HepG2 (cell line): ENCODE measurements around the gene OR51A7. TPM values are rescaled to one million over a fixed set of nuclear protein-coding genes. Genes with fewer than 3 reads are reported as not detected.

ENCODE experiments used
- ATAC-seq: fragments of 200-7000 bp; cut with Tn5 transposase; 3 replicates; pipeline ENCODE4 v1.9.1; 2020; ENCODE audit warnings: mild to moderate bottlenecking, moderate library complexity
- BruUV-seq: library from RNA; stranded (reverse); fragments of 400-500 nt; replicated peaks from 2 replicates; lab custom pipeline; 2021; lab: Mats Ljungman, UMichigan
- CTCF ChIA-PET: fragments of 300-600 bp; formaldehyde crosslinking; extraction: SDS; loops from one replicate; lab custom pipeline; 2021; ENCODE audit warnings: low total read pairs, inconsistent platforms, low intra/inter-chr PET ratio; lab: Yijun Ruan, JAX
- POLR2A ChIA-PET: fragments of 350-600 bp; sonication (Branson Sonifier 250); formaldehyde crosslinking; loops from one replicate; lab custom pipeline; 2020; ENCODE audit warnings: antibody characterized with exemption, inconsistent platforms; lab: Yijun Ruan, JAX
- DNase-seq: peaks from one replicate; pipeline ENCODE4 v3.0.0-alpha.2; 2015; ENCODE audit warnings: low spot score
- FAIRE-seq: peaks from 3 replicates; lab custom pipeline; 2011; peaks lifted over from hg19 to GRCh38; lab: Jason Lieb, UNC
- H2AFZ ChIP-seq: one replicate; pipeline ENCODE4 v1.6.1; 2011; ENCODE audit warnings: low read length, inconsistent platforms
- H3K27ac ChIP-seq: fragments of 300-600 bp; 3 replicates; pipeline ENCODE4 v1.8.0; 2011; ENCODE audit warnings: mixed run types, mild to moderate bottlenecking, mixed read lengths, low read length, inconsistent platforms; ENCODE audit not compliant: insufficient read depth; ENCODE audit errors: extremely low read length
- H3K27me3 ChIP-seq, 2 experiments: fragments of 200-600 bp in 1 of 2; 2 replicates in 1 of 2; 3 replicates in 1 of 2; pipeline versions ENCODE4 v1.6.0 to v1.8.0; 2011; ENCODE audit warnings: low read length in 2 of 2, mild to moderate bottlenecking in 2 of 2, moderate library complexity in 2 of 2, inconsistent platforms in 1 of 2; ENCODE audit not compliant: insufficient read depth in 2 of 2, control insufficient read depth in 1 of 2
- H3K36me3 ChIP-seq, 2 experiments: fragments of 200-600 bp in 1 of 2; replicated peaks in 1 of 2; 2 replicates in 1 of 2; 3 replicates in 1 of 2; pipeline versions ENCODE4 v1.5.1 to v1.8.0; 2011; ENCODE audit warnings: low read length in 2 of 2, inconsistent platforms in 1 of 2; ENCODE audit not compliant: insufficient read depth in 2 of 2, control insufficient read depth in 1 of 2
- H3K4me1 ChIP-seq: 2 replicates; pipeline ENCODE4 v1.5.1; 2012; ENCODE audit warnings: low read length, inconsistent platforms; ENCODE audit not compliant: insufficient read depth
- H3K4me2 ChIP-seq: 2 replicates; pipeline ENCODE4 v1.6.0; 2011; ENCODE audit warnings: low read depth, low read length, inconsistent platforms
- H3K4me3 ChIP-seq, 3 experiments: fragments of 200-600 bp in 1 of 3; sonication (generic), shearing (Covaris generic) in 1 of 3; replicated peaks in 1 of 3; 2 replicates each; pipeline ENCODE4 v1.5.1; 2011 to 2016; ENCODE audit warnings: low read length in 3 of 3, inconsistent platforms in 2 of 3, low read depth in 2 of 3, mild to moderate bottlenecking in 2 of 3, control low read depth in 1 of 3, mixed read lengths in 1 of 3; ENCODE audit not compliant: insufficient read depth in 1 of 3
- H3K79me2 ChIP-seq: one replicate; pipeline ENCODE4 v1.6.1; 2011; ENCODE audit warnings: low read length, inconsistent platforms; ENCODE audit not compliant: insufficient read depth
- H3K9ac ChIP-seq: 2 replicates; pipeline ENCODE4 v1.6.0; 2011; ENCODE audit warnings: mild to moderate bottlenecking, low read depth, low read length, inconsistent platforms; ENCODE audit not compliant: insufficient read depth
- H3K9me3 ChIP-seq: 2 replicates; pipeline ENCODE4 v1.5.1; 2012; ENCODE audit warnings: mild to moderate bottlenecking, low read length
- H4K20me1 ChIP-seq: 2 replicates; pipeline ENCODE4 v1.6.0; 2011; ENCODE audit warnings: inconsistent platforms, mild to moderate bottlenecking, low read length, moderate library complexity; ENCODE audit not compliant: insufficient read depth
- ETV6 ChIP-seq: sonication (generic); formaldehyde crosslinking; conservative IDR thresholded peaks from 2 replicates; pipeline ENCODE4 v1.4.0; 2020; ENCODE audit warnings: missing genetic modification reagents
- GMEB1 ChIP-seq: sonication (generic); formaldehyde crosslinking; IDR thresholded peaks from 2 replicates; pipeline ENCODE4 v1.5.1; 2020; ENCODE audit warnings: missing genetic modification reagents, mild to moderate bottlenecking, borderline replicate concordance
- IKZF5 ChIP-seq: IDR thresholded peaks from 2 replicates; pipeline ENCODE4 v1.6.1; 2018; ENCODE audit warnings: missing genetic modification reagents, mild to moderate bottlenecking, missing compliant biosample characterization
- KMT2B ChIP-seq: IDR thresholded peaks from 2 replicates; pipeline ENCODE4 v1.6.1; 2016; ENCODE audit warnings: missing genetic modification reagents, missing compliant biosample characterization
- MED13 ChIP-seq: sonication (generic); formaldehyde crosslinking; IDR thresholded peaks from 2 replicates; pipeline ENCODE4 v1.5.0; 2020; ENCODE audit warnings: missing genetic modification reagents
- MLLT10 ChIP-seq: sonication (generic); formaldehyde crosslinking; IDR thresholded peaks from 2 replicates; pipeline ENCODE4 v1.4.0; 2020; ENCODE audit warnings: missing genetic modification reagents
- PHF5A ChIP-seq: IDR thresholded peaks from one replicate; pipeline ENCODE4 v1.6.1; 2018; ENCODE audit warnings: low read depth, missing genetic modification reagents; ENCODE audit not compliant: unreplicated experiment
- SIN3B ChIP-seq: fragments of 150-350 bp; IDR thresholded peaks from 2 replicates; pipeline ENCODE4 v1.6.1; 2014; ENCODE audit warnings: low read length
- SNAPC4 ChIP-seq: sonication (generic); formaldehyde crosslinking; IDR thresholded peaks from 2 replicates; pipeline ENCODE4 v1.4.0; 2020; ENCODE audit warnings: mild to moderate bottlenecking, missing genetic modification reagents
- ZFP36L2 ChIP-seq: sonication (generic); formaldehyde crosslinking; IDR thresholded peaks from 2 replicates; pipeline ENCODE4 v1.4.0; 2020; ENCODE audit warnings: missing genetic modification reagents
- ZFP91 ChIP-seq: sonication (generic); formaldehyde crosslinking; IDR thresholded peaks from 2 replicates; pipeline ENCODE4 v1.9.0; 2022; ENCODE audit warnings: missing genetic modification reagents, mild to moderate bottlenecking, borderline replicate concordance
- ZNF264 ChIP-seq: sonication (generic); formaldehyde crosslinking; IDR thresholded peaks from 2 replicates; pipeline ENCODE4 v1.4.0; 2020; ENCODE audit warnings: missing genetic modification reagents
- ZNF430 ChIP-seq: sonication (generic); formaldehyde crosslinking; IDR thresholded peaks from 2 replicates; pipeline ENCODE4 v1.9.0; 2021; ENCODE audit warnings: mild to moderate bottlenecking, missing genetic modification reagents
- ZNF549 ChIP-seq: sonication (generic); formaldehyde crosslinking; IDR thresholded peaks from 2 replicates; pipeline ENCODE4 v1.5.0; 2020; ENCODE audit warnings: missing genetic modification reagents
- ZNF788 ChIP-seq: sonication (generic); formaldehyde crosslinking; IDR thresholded peaks from 2 replicates; pipeline ENCODE4 v1.5.0; 2020; ENCODE audit warnings: mild to moderate bottlenecking, missing genetic modification reagents, borderline replicate concordance
- WGBS: methylation state at CpG from one replicate; pipeline ENCODE4 v1.1.6; 2017; ENCODE audit warnings: low lambda C conversion rate; 5-methylcytosine and 5-hydroxymethylcytosine counted together
- in situ Hi-C: cut with HindIII; loops from 2 replicates; pipeline ENCODE4 v1.10.0; 2017; ENCODE audit warnings: low pct_unique_long_range_greater_than_20kb; ENCODE audit not compliant: extremely low pct_ligation_motif_present
- intact Hi-C: fragments of 100-400 bp; cut with micrococcal nuclease; formaldehyde crosslinking; loops from one replicate; pipeline ENCODE4 v1.10.0; 2022; ENCODE audit not compliant: unreplicated experiment
- polyA plus RNA-seq, 8 experiments: library from polyadenylated mRNA; depleted of rRNA in 3 of 8; stranded (reverse) in 7 of 8; unstranded in 1 of 8; fragments of >200 nt; fragmentation: Illumina TruSeq in 4 of 8; extraction: Trizol in 4 of 8; gene quantifications; 2 replicates each; pipeline versions ENCODE4 v1.2.1 to v1.2.3, GENCODE V29; 2011 to 2016; ENCODE audit warnings: low read depth in 4 of 8, missing spikeins in 1 of 8, mixed read lengths in 1 of 8; ENCODE audit not compliant: insufficient read depth in 1 of 8
- total RNA-seq, 5 experiments: library from RNA; depleted of rRNA; stranded (reverse); fragments of >200 nt; fragmentation: Illumina TruSeq; extraction: Trizol; gene quantifications; 2 replicates each; pipeline ENCODE4 v1.2.3, GENCODE V29; 2016; ENCODE audit warnings: low read depth in 1 of 5

The OR51A7 gene
- total and polyA plus RNA-seq, 2 of the 13 experiments (the other 11 are each of a cell fraction or from before 2014, with no cell fraction given): not detected

GRCh38 chr11:4884361-4884760 is 19.2 kb upstream of the OR51A7 start:
- H3K27ac ChIP-seq: no peak overlapping the region
- ChIA-PET CTCF (no interaction called here), POLR2A (no interaction called here)
- no peaks in the 10 kb centered on the region for H4K20me1 ChIP-seq
- H3K9me3 ChIP-seq: no peaks in the 10 kb centered on the region
- no peak for ATAC-seq
- 0 out of 5 replicates have a peak, but pooled peaks cover 0 to 3% of the 10 kb centered on the region in 2 experiments for H3K27me3 ChIP-seq
- no peak for DNase-seq
- no peaks in the 10 kb centered on the region for H3K79me2 ChIP-seq
- TF ChIP-seq ZNF430 (CRISPR knock-in tag): no peak
- TF ChIP-seq ZNF788: no peak
- no peak for TF ChIP-seq MLLT10 (CRISPR knock-in tag)
- TF ChIP-seq MED13: no peak
- TF ChIP-seq ZFP91: no peak
- no peak for TF ChIP-seq GMEB1 (CRISPR knock-in tag)
- TF ChIP-seq SIN3B: no peak
- TF ChIP-seq ZFP36L2 (CRISPR knock-in tag): no peak
- no peak for TF ChIP-seq IKZF5 (CRISPR knock-in tag)
- TF ChIP-seq PHF5A (CRISPR knock-in tag): no peak
- no peak for TF ChIP-seq ZNF264 (CRISPR knock-in tag)
- no peak for TF ChIP-seq SNAPC4
- TF ChIP-seq ZNF549 (CRISPR knock-in tag): no peak
- no peak for TF ChIP-seq ETV6 (CRISPR knock-in tag)
- TF ChIP-seq KMT2B (CRISPR knock-in tag): no peak
- H3K36me3 ChIP-seq: no peaks in the 10 kb centered on the region
- no TSS peak for BruUV-seq
- 1% methylated on average over 3 of the region's 3 CpGs for WGBS
- no peak overlapping the region for H2AFZ ChIP-seq
- no peak for FAIRE-seq
- no peak overlapping the region for H3K4me3 ChIP-seq
- no peak overlapping the region for H3K9ac ChIP-seq
- intact Hi-C loops: no loop called here
- no peaks in the 10 kb centered on the region for H3K4me1 ChIP-seq
- in situ Hi-C loops: no loop called here
- H3K4me2 ChIP-seq: no peak overlapping the region
